Common myeloid progenitor, CD34-positive (primary cell): ENCODE measurements around the gene ZNF79.

ENCODE experiments used
- CTCF ChIA-PET: fragments of 350-600 bp; sonication (Branson Sonifier 250); formaldehyde crosslinking; loops from one replicate; lab custom pipeline; 2021; ENCODE audit warnings: antibody characterized with exemption; lab: Charles Lee
- POLR2A ChIA-PET: fragments of 350-600 bp; sonication (Branson Sonifier 250); formaldehyde crosslinking; loops from one replicate; lab custom pipeline; 2021; ENCODE audit warnings: antibody characterized with exemption; lab: Charles Lee
- DNase-seq, 3 donors: peaks; one replicate each; pipeline versions ENCODE4 v3.0.0 to v3.0.0-alpha.2; 2013
- H3K27ac ChIP-seq, 2 experiments: 1 replicate in 1 of 2; 2 replicates in 1 of 2; pipeline ENCODE4 v1.7.0; 2013; ENCODE audit warnings: inconsistent platforms in 2 of 2, low read length in 2 of 2, mild to moderate bottlenecking in 2 of 2, low read depth in 1 of 2, moderate library complexity in 1 of 2; ENCODE audit not compliant: severe bottlenecking in 2 of 2, insufficient read depth in 1 of 2, poor library complexity in 1 of 2
- H3K27me3 ChIP-seq, 5 experiments: replicated peaks in 2 of 5; 1 replicate in 3 of 5; 2 replicates in 2 of 5; pipeline versions ENCODE4 v1.6.1 to v1.7.0; 2013; ENCODE audit warnings: low read length in 4 of 5, mild to moderate bottlenecking in 2 of 5, moderate library complexity in 2 of 5, inconsistent platforms in 1 of 5; ENCODE audit not compliant: insufficient read depth in 5 of 5, control insufficient read depth in 4 of 5
- H3K36me3 ChIP-seq, 4 experiments: 1 replicate in 2 of 4; 2 replicates in 2 of 4; pipeline versions ENCODE4 v1.6.1 to v1.7.0; 2013; ENCODE audit warnings: low read length in 3 of 4, control low read depth in 1 of 4, mild to moderate bottlenecking in 1 of 4; ENCODE audit not compliant: control insufficient read depth in 4 of 4, insufficient read depth in 4 of 4
- H3K4me1 ChIP-seq, 4 experiments: 1 replicate in 3 of 4; 2 replicates in 1 of 4; pipeline versions ENCODE4 v1.6.1 to v1.7.1; 2013; ENCODE audit warnings: low read length in 3 of 4, mild to moderate bottlenecking in 3 of 4, control low read depth in 1 of 4, inconsistent platforms in 1 of 4, moderate library complexity in 1 of 4; ENCODE audit not compliant: control insufficient read depth in 4 of 4, insufficient read depth in 4 of 4; ENCODE audit errors: control extremely low read depth in 1 of 4
- H3K4me3 ChIP-seq, 7 experiments: 1 replicate in 4 of 7; 2 replicates in 3 of 7; pipeline versions ENCODE4 v1.5.1 to v1.7.0; 2013; ENCODE audit warnings: mild to moderate bottlenecking in 7 of 7, low read length in 6 of 7, moderate library complexity in 6 of 7, inconsistent platforms in 2 of 7, low read depth in 2 of 7, control low read depth in 1 of 7; ENCODE audit not compliant: insufficient read depth in 4 of 7, control insufficient read depth in 1 of 7; ENCODE audit errors: extremely low read depth in 1 of 7
- H3K9me3 ChIP-seq, 5 experiments: 1 replicate in 4 of 5; 2 replicates in 1 of 5; pipeline versions ENCODE4 v1.6.1 to v1.7.1; 2013; ENCODE audit warnings: low read length in 4 of 5, mild to moderate bottlenecking in 2 of 5, inconsistent platforms in 1 of 5, low read depth in 1 of 5, moderate library complexity in 1 of 5; ENCODE audit not compliant: control insufficient read depth in 4 of 5, insufficient read depth in 2 of 5; ENCODE audit errors: control extremely low read depth in 1 of 5
- WGBS: methylation state at CpG from one replicate; pipeline ENCODE4 v1.1.5; 2013; ENCODE audit not compliant: insufficient coverage; 5-methylcytosine and 5-hydroxymethylcytosine counted together

The ZNF79 gene

GRCh38 chr9:127386981-127387380 is 37.2 kb upstream of the ZNF79 start:
- H3K27me3 ChIP-seq, result peaks cover 3 to 42% (median 8%) of the 10 kb centered on the region in 5 experiments
- no peaks in the 10 kb centered on the region for H3K36me3 ChIP-seq
- WGBS, result 88% methylated on average over 3 of the region's 10 CpGs
- H3K4me1 ChIP-seq, result peaks cover 5 to 29% (median 18%) of the 10 kb centered on the region in 4 experiments
- POLR2A ChIA-PET, result no interaction called here
- no peak overlapping the region for H3K4me3 ChIP-seq
- no peaks in the 10 kb centered on the region for H3K9me3 ChIP-seq
- DNase-seq, result no peak
- CTCF ChIA-PET, result interaction anchor here (1.4 kb wide), 1 partner anchor 14 kb away, joined by 3 read pairs; no protein-coding TSS in a partner anchor
- H3K27ac ChIP-seq, result no peak overlapping the region

GRCh38 chr9:127388037-127388855 is 35.9 kb upstream of the ZNF79 start:
- Histone ChIP-seq H3K4me3 (no peak overlapping the region), H3K4me1 (peaks cover 5 to 36% (median 20%) of the 10 kb centered on the region in 4 experiments), H3K9me3 (no peaks in the 10 kb centered on the region), H3K27me3 (peaks cover 3 to 36% (median 5%) of the 10 kb centered on the region in 5 experiments), H3K27ac (no peak overlapping the region), H3K36me3 (no peaks in the 10 kb centered on the region)
- WGBS, result 28% methylated on average over 6 of the region's 10 CpGs
- CTCF ChIA-PET, result interaction anchor here (0.6 to 1.8 kb wide), 4 partner anchors 11 to 383 kb away, joined by 3 to 6 read pairs (median 3); no protein-coding TSS in a partner anchor
- POLR2A ChIA-PET, result interaction anchor here (1.2 kb wide), 1 partner anchor 69 kb away, joined by 3 read pairs; no protein-coding TSS in a partner anchor
- DNase-seq, result peak; percentile 74 to 91 (median 90)

GRCh38 chr9:127388856-127389238 is 35.3 kb upstream of the ZNF79 start:
- ChIA-PET CTCF (interaction anchor here (0.6 to 1.8 kb wide), 2 partner anchors 11 to 384 kb away, joined by 3 to 6 read pairs; no protein-coding TSS in a partner anchor), POLR2A (interaction anchor here (1.2 kb wide), 1 partner anchor 70 kb away, joined by 3 read pairs; no protein-coding TSS in a partner anchor)
- H3K36me3 ChIP-seq, result no peaks in the 10 kb centered on the region
- H3K9me3 ChIP-seq, result no peaks in the 10 kb centered on the region
- H3K4me3 ChIP-seq, result no peak overlapping the region
- WGBS, result 88% methylated on average over 6 of the region's 6 CpGs
- H3K4me1 ChIP-seq, result peaks cover 5 to 36% (median 20%) of the 10 kb centered on the region in 4 experiments
- no peak overlapping the region for H3K27ac ChIP-seq
- DNase-seq, result no peak
- peaks cover 3 to 32% (median 4%) of the 10 kb centered on the region in 5 experiments for H3K27me3 ChIP-seq

GRCh38 chr9:127389381-127390247 is 34.6 kb upstream of the ZNF79 start:
- peaks cover 5 to 36% (median 20%) of the 10 kb centered on the region in 4 experiments for H3K4me1 ChIP-seq
- no peak overlapping the region for H3K27ac ChIP-seq
- H3K27me3 ChIP-seq, result peaks cover 3 to 25% (median 4%) of the 10 kb centered on the region in 5 experiments
- peak overlapping the region in 1 of 7 experiments; percentile 12 for H3K4me3 ChIP-seq
- H3K9me3 ChIP-seq, result no peaks in the 10 kb centered on the region
- 10% methylated on average over 1 of the region's 4 CpGs for WGBS
- CTCF ChIA-PET, result interaction anchor here (0.6 to 1.8 kb wide), 2 partner anchors 10 to 18 kb away, joined by 5 to 6 read pairs; no protein-coding TSS in a partner anchor
- POLR2A ChIA-PET, result no interaction called here
- H3K36me3 ChIP-seq, result no peaks in the 10 kb centered on the region
- no peak for DNase-seq

GRCh38 chr9:127390248-127390545 is 34.0 kb upstream of the ZNF79 start:
- Histone ChIP-seq H3K27ac (no peak overlapping the region), H3K27me3 (peaks cover 3 to 21% (median 3%) of the 10 kb centered on the region in 5 experiments), H3K9me3 (no peaks in the 10 kb centered on the region), H3K36me3 (no peaks in the 10 kb centered on the region), H3K4me3 (peak overlapping the region in 1 of 7 experiments; percentile 12), H3K4me1 (peaks cover 5 to 36% (median 20%) of the 10 kb centered on the region in 4 experiments)
- WGBS, result no CpG with 5 or more reads among the region's 2 CpGs
- DNase-seq, result peak; percentile 43 to 77 (median 60)
- ChIA-PET CTCF (interaction anchor here (0.6 to 1.8 kb wide), 2 partner anchors 9 to 18 kb away, joined by 5 to 6 read pairs; no protein-coding TSS in a partner anchor), POLR2A (no interaction called here)

GRCh38 chr9:127390563-127390962 is 33.6 kb upstream of the ZNF79 start:
- ChIA-PET POLR2A (no interaction called here), CTCF (interaction anchor here (0.6 kb wide), 1 partner anchor 17 kb away, joined by 5 read pairs; no protein-coding TSS in a partner anchor)
- DNase-seq, result no peak
- Histone ChIP-seq H3K9me3 (no peaks in the 10 kb centered on the region), H3K36me3 (no peaks in the 10 kb centered on the region), H3K27me3 (peaks cover 2 to 24% (median 7%) of the 10 kb centered on the region in 5 experiments), H3K4me3 (no peak overlapping the region), H3K4me1 (peaks cover 5 to 36% (median 20%) of the 10 kb centered on the region in 4 experiments), H3K27ac (no peak overlapping the region)
- WGBS, result 39% methylated on average over 5 of the region's 5 CpGs
